Prostate gland (tissue), 2 donors: ENCODE measurements around the gene GATD1. TPM values are rescaled to one million over a fixed set of nuclear protein-coding genes. Genes with fewer than 3 reads are reported as not detected.

Source experiments
- DNase-seq: peaks from one replicate; pipeline ENCODE4 v3.0.0-alpha.2; 2019; ENCODE audit warnings: low spot score
- H3K27ac ChIP-seq, 2 donors: fragments of 200-600 bp; sonication (generic); 2 replicates each; pipeline ENCODE4 v1.5.1; 2017 to 2019
- H3K27me3 ChIP-seq: fragments of 200-600 bp; sonication (generic); replicated peaks from 2 replicates; pipeline ENCODE4 v1.5.1; 2019; ENCODE audit not compliant: insufficient read depth
- H3K36me3 ChIP-seq, 2 donors: fragments of 200-600 bp; sonication (generic); 1 replicate in 1 of 2; 2 replicates in 1 of 2; pipeline versions ENCODE4 v1.5.1 to v1.8.1; 2017 to 2019
- H3K4me1 ChIP-seq: fragments of 200-600 bp; sonication (generic); replicated peaks from 2 replicates; pipeline ENCODE4 v1.5.1; 2019
- H3K4me3 ChIP-seq, 2 donors: fragments of 200-600 bp; sonication (generic); 2 replicates each; pipeline ENCODE4 v1.5.1; 2017 to 2019
- H3K9me3 ChIP-seq: fragments of 200-600 bp; sonication (generic); 2 replicates; pipeline ENCODE4 v1.5.1; 2017
- CTCF ChIP-seq, 4 experiments: fragments of 200-600 bp in 2 of 4; fragments of 450-650 bp in 2 of 4; sonication (generic) in 2 of 4; IDR thresholded peaks; 1 replicate in 3 of 4; 2 replicates in 1 of 4; pipeline ENCODE4 v1.5.1; 2016 to 2019; ENCODE audit warnings: antibody characterized with exemption in 4 of 4, mild to moderate bottlenecking in 2 of 4, moderate library complexity in 2 of 4
- POLR2A ChIP-seq: fragments of 450-650 bp; IDR thresholded peaks from one replicate; pipeline ENCODE4 v1.6.1; 2016; ENCODE audit warnings: antibody characterized with exemption, mild to moderate bottlenecking
- POLR2AphosphoS5 ChIP-seq: sonication (generic); formaldehyde crosslinking; IDR thresholded peaks from one replicate; pipeline ENCODE4 v1.6.1; 2017; ENCODE audit warnings: antibody characterized with exemption
- WGBS: methylation state at CpG from one replicate; pipeline ENCODE4 v1.1.5; 2018; 5-methylcytosine and 5-hydroxymethylcytosine counted together
- intact Hi-C: fragments of 100-400 bp; cut with DNase I; formaldehyde crosslinking; loops from one replicate; pipeline ENCODE4 v1.14.2; 2022
- total RNA-seq, 2 donors: library from RNA; depleted of rRNA; stranded (reverse); fragments of >200 nt; gene quantifications; one replicate each; pipeline ENCODE4 v1.1.0, GENCODE V29; 2016

Gene GATD1
- total RNA-seq, 2 donors from 2014 or later = 29.9 to 72.3 TPM

- Histone ChIP-seq H3K4me3 (no peak overlapping the region), H3K36me3 (no peaks in the 10 kb centered on the region), H3K9me3 (no peaks in the 10 kb centered on the region), H3K27ac (no peak overlapping the region), H3K27me3 (no peaks in the 10 kb centered on the region), H3K4me1 (peaks cover 8% of the 10 kb centered on the region)
- intact Hi-C loops = no loop called here
- no peak for TF ChIP-seq POLR2AphosphoS5
- no peak for TF ChIP-seq CTCF (IDR thresholded peaks at IDR 0.05)
- no peak for TF ChIP-seq POLR2A
- 62% methylated on average over 18 of the region's 18 CpGs for WGBS
- no peak for DNase-seq
Observed at GRCh38 chr11:790721-791564, 13.7 kb upstream of the GATD1 start.

- Histone ChIP-seq H3K9me3 (no peaks in the 10 kb centered on the region), H3K27ac (no peak within 1 kb of the TSS), H3K4me1 (no peaks in the 10 kb centered on the region), H3K36me3 (no peaks in the 10 kb centered on the region), H3K4me3 (no peak within 1 kb of the TSS), H3K27me3 (no peaks in the 10 kb centered on the region)
- intact Hi-C loops = loop anchor here (10.0 kb wide), 1 partner anchor 125 kb away; no protein-coding TSS in a partner anchor
- WGBS = 7% methylated on average over 25 of the region's 44 CpGs
- no peak for DNase-seq
- TF ChIP-seq POLR2A (no peak), POLR2AphosphoS5 (no peak), CTCF (IDR thresholded peaks at IDR 0.05) (no peak)
Observed at GRCh38 chr11:789943-790342, 12.7 kb upstream of the GATD1 start, which contains the start of gene CEND1. Gene CEND1 (minus strand): TSS chr11:790090. CDS start chr11:788576, 1,514 bp downstream.

GRCh38 chr11:788953-789940 is 12.0 kb upstream of the GATD1 start:
- TF ChIP-seq CTCF (IDR thresholded peaks at IDR 0.05) (no peak), POLR2AphosphoS5 (no peak), POLR2A (no peak)
- no peak for DNase-seq
- Histone ChIP-seq H3K27ac (no peak overlapping the region), H3K4me1 (no peaks in the 10 kb centered on the region), H3K9me3 (no peaks in the 10 kb centered on the region), H3K27me3 (no peaks in the 10 kb centered on the region), H3K36me3 (no peaks in the 10 kb centered on the region), H3K4me3 (no peak overlapping the region)
- intact Hi-C loops = loop anchor here (10.0 kb wide), 1 partner anchor 124 kb away; no protein-coding TSS in a partner anchor
- WGBS = 31% methylated on average over 17 of the region's 31 CpGs

- no peak overlapping the region for H3K4me3 ChIP-seq
- DNase-seq = no peak
Observed at GRCh38 chr11:788009-788640, 10.8 kb upstream of the GATD1 start.

More at GRCh38 chr11:788009-788640, 10.8 kb upstream of the GATD1 start:
- intact Hi-C loops = loop anchor here (10.0 kb wide), 1 partner anchor 123 kb away; no protein-coding TSS in a partner anchor
- H3K36me3 ChIP-seq = no peaks in the 10 kb centered on the region
- H3K4me1 ChIP-seq = no peaks in the 10 kb centered on the region
- H3K27ac ChIP-seq = no peak overlapping the region
- WGBS = 64% methylated on average over 28 of the region's 28 CpGs
- no peak for TF ChIP-seq CTCF (IDR thresholded peaks at IDR 0.05)
- no peak for TF ChIP-seq POLR2A
- no peak for TF ChIP-seq POLR2AphosphoS5
- H3K27me3 ChIP-seq = no peaks in the 10 kb centered on the region
- no peaks in the 10 kb centered on the region for H3K9me3 ChIP-seq
